Measurements from ENCODE around the gene PSMB5.

PSMB5 gene

GRCh38 chr14:23053426-23053825, 18.7 kb upstream of the PSMB5 start:
- no peak overlapping the region for H2BK15ac ChIP-seq (replicated peaks; ENCODE audit: low read depth)
- H3K36me3 ChIP-seq (ENCODE audit: control insufficient read depth, insufficient read depth, low read length) = peaks cover 2% of the 10 kb centered on the region
- no peaks in the 10 kb centered on the region for H3K27me3 ChIP-seq (ENCODE audit: insufficient read depth, low read length, poor library complexity)
- H4K8ac ChIP-seq (ENCODE audit: low read depth, low read length) = no peak overlapping the region
- no CpG with 5 or more reads among the region's 10 CpGs for WGBS (ENCODE audit: extremely low coverage, insufficient coverage, low lambda C conversion rate)
- H3K4me2 ChIP-seq (ENCODE audit: low read length) = no peak overlapping the region
- no peak overlapping the region for H3K4ac ChIP-seq (ENCODE audit: low read depth, low read length)
- H3K27ac ChIP-seq (ENCODE audit: low read depth, low read length) = no peak overlapping the region
- H3K9ac ChIP-seq (ENCODE audit: low read length) = no peak overlapping the region
- DNase-seq = no peak
- no peak overlapping the region for H4K5ac ChIP-seq (ENCODE audit: low read length)
- H3K23ac ChIP-seq (ENCODE audit: low read length) = no peak overlapping the region
- H2BK5ac ChIP-seq (ENCODE audit: low read length) = no peak overlapping the region
- no peak overlapping the region for H3K4me3 ChIP-seq (ENCODE audit: low read length)
- no peaks in the 10 kb centered on the region for H3K4me1 ChIP-seq (ENCODE audit: control insufficient read depth, low read depth, low read length)
- no peak overlapping the region for H2BK120ac ChIP-seq (ENCODE audit: low read depth, low read length)
- peaks cover 2% of the 10 kb centered on the region for H3K79me1 ChIP-seq (ENCODE audit: low read length)
- H2AK5ac ChIP-seq (ENCODE audit: low read length) = no peak overlapping the region
- H3K79me2 ChIP-seq (ENCODE audit: control insufficient read depth, insufficient read depth, low read length) = no peaks in the 10 kb centered on the region
- H3K56ac ChIP-seq (ENCODE audit: low read length) = no peak overlapping the region
- no peak overlapping the region for H3K18ac ChIP-seq (ENCODE audit: low read length)

GRCh38 chr14:23052671-23053070, 18.0 kb upstream of the PSMB5 start:
- no peak overlapping the region for H3K4ac ChIP-seq (ENCODE audit: low read depth, low read length)
- H3K4me2 ChIP-seq (ENCODE audit: low read length) = no peak overlapping the region
- no peak overlapping the region for H3K18ac ChIP-seq (ENCODE audit: low read length)
- H4K5ac ChIP-seq (ENCODE audit: low read length) = no peak overlapping the region
- H2BK120ac ChIP-seq (ENCODE audit: low read depth, low read length) = no peak overlapping the region
- no peak overlapping the region for H3K27ac ChIP-seq (ENCODE audit: low read depth, low read length)
- no peak overlapping the region for H3K56ac ChIP-seq (ENCODE audit: low read length)
- peaks cover 2% of the 10 kb centered on the region for H3K36me3 ChIP-seq (ENCODE audit: control insufficient read depth, insufficient read depth, low read length)
- no peak overlapping the region for H3K23ac ChIP-seq (ENCODE audit: low read length)
- H3K79me2 ChIP-seq (ENCODE audit: control insufficient read depth, insufficient read depth, low read length) = no peaks in the 10 kb centered on the region
- H3K27me3 ChIP-seq (ENCODE audit: insufficient read depth, low read length, poor library complexity) = no peaks in the 10 kb centered on the region
- no peak overlapping the region for H4K8ac ChIP-seq (ENCODE audit: low read depth, low read length)
- H2BK15ac ChIP-seq (replicated peaks; ENCODE audit: low read depth) = no peak overlapping the region
- H2AK5ac ChIP-seq (ENCODE audit: low read length) = no peak overlapping the region
- peaks cover 2% of the 10 kb centered on the region for H3K79me1 ChIP-seq (ENCODE audit: low read length)
- no peaks in the 10 kb centered on the region for H3K4me1 ChIP-seq (ENCODE audit: control insufficient read depth, low read depth, low read length)
- no peak for DNase-seq
- no peak overlapping the region for H3K9ac ChIP-seq (ENCODE audit: low read length)
- no CpG with 5 or more reads among the region's 3 CpGs for WGBS (ENCODE audit: extremely low coverage, insufficient coverage, low lambda C conversion rate)
- H3K4me3 ChIP-seq (ENCODE audit: low read length) = no peak overlapping the region
- no peak overlapping the region for H2BK5ac ChIP-seq (ENCODE audit: low read length)

- Histone ChIP-seq H2AK5ac (ENCODE audit: low read length) (no peak overlapping the region), H3K23ac (ENCODE audit: low read length) (no peak overlapping the region), H3K4me2 (ENCODE audit: low read length) (no peak overlapping the region), H3K4me3 (ENCODE audit: low read length) (no peak overlapping the region), H2BK120ac (ENCODE audit: low read depth, low read length) (no peak overlapping the region), H3K18ac (ENCODE audit: low read length) (no peak overlapping the region), H3K36me3 (ENCODE audit: control insufficient read depth, insufficient read depth, low read length) (peaks cover 2% of the 10 kb centered on the region), H3K9ac (ENCODE audit: low read length) (no peak overlapping the region), H3K27ac (ENCODE audit: low read depth, low read length) (no peak overlapping the region), H3K4me1 (ENCODE audit: control insufficient read depth, low read depth, low read length) (no peaks in the 10 kb centered on the region), H3K56ac (ENCODE audit: low read length) (no peak overlapping the region), H3K27me3 (ENCODE audit: insufficient read depth, low read length, poor library complexity) (no peaks in the 10 kb centered on the region), H3K4ac (ENCODE audit: low read depth, low read length) (no peak overlapping the region), H4K8ac (ENCODE audit: low read depth, low read length) (no peak overlapping the region), H3K79me2 (ENCODE audit: control insufficient read depth, insufficient read depth, low read length) (no peaks in the 10 kb centered on the region), H2BK15ac (replicated peaks; ENCODE audit: low read depth) (no peak overlapping the region), H3K79me1 (ENCODE audit: low read length) (peaks cover 2% of the 10 kb centered on the region), H2BK5ac (ENCODE audit: low read length) (no peak overlapping the region), H4K5ac (ENCODE audit: low read length) (no peak overlapping the region)
- peak; percentile 55 for DNase-seq
- no CpG with 5 or more reads among the region's 14 CpGs for WGBS (ENCODE audit: extremely low coverage, insufficient coverage, low lambda C conversion rate)
These were observed 17.5 kb upstream of the PSMB5 start for GRCh38 chr14:23052182-23052623.

- Histone ChIP-seq H3K4ac (ENCODE audit: low read depth, low read length) (no peak overlapping the region), H3K4me2 (ENCODE audit: low read length) (no peak overlapping the region), H3K79me1 (ENCODE audit: low read length) (peaks cover 2% of the 10 kb centered on the region), H2BK5ac (ENCODE audit: low read length) (no peak overlapping the region), H3K27ac (ENCODE audit: low read depth, low read length) (no peak overlapping the region), H3K4me1 (ENCODE audit: control insufficient read depth, low read depth, low read length) (no peaks in the 10 kb centered on the region), H3K36me3 (ENCODE audit: control insufficient read depth, insufficient read depth, low read length) (peaks cover 2% of the 10 kb centered on the region), H2BK120ac (ENCODE audit: low read depth, low read length) (no peak overlapping the region), H3K23ac (ENCODE audit: low read length) (no peak overlapping the region), H3K4me3 (ENCODE audit: low read length) (no peak overlapping the region), H3K79me2 (ENCODE audit: control insufficient read depth, insufficient read depth, low read length) (no peaks in the 10 kb centered on the region), H3K56ac (ENCODE audit: low read length) (no peak overlapping the region), H3K18ac (ENCODE audit: low read length) (no peak overlapping the region), H3K9ac (ENCODE audit: low read length) (no peak overlapping the region), H2BK15ac (replicated peaks; ENCODE audit: low read depth) (no peak overlapping the region), H4K5ac (ENCODE audit: low read length) (no peak overlapping the region), H2AK5ac (ENCODE audit: low read length) (no peak overlapping the region), H4K8ac (ENCODE audit: low read depth, low read length) (no peak overlapping the region), H3K27me3 (ENCODE audit: insufficient read depth, low read length, poor library complexity) (no peaks in the 10 kb centered on the region)
- no CpG with 5 or more reads among the region's 5 CpGs for WGBS (ENCODE audit: extremely low coverage, insufficient coverage, low lambda C conversion rate)
- DNase-seq = no peak
These were observed 16.7 kb upstream of the PSMB5 start for GRCh38 chr14:23051141-23052057.

- H3K9ac ChIP-seq (ENCODE audit: low read length) = no peak overlapping the region
- DNase-seq = no peak
- no peak overlapping the region for H4K5ac ChIP-seq (ENCODE audit: low read length)
- no peaks in the 10 kb centered on the region for H3K79me1 ChIP-seq (ENCODE audit: low read length)
- H3K4me2 ChIP-seq (ENCODE audit: low read length) = no peak overlapping the region
- H3K27ac ChIP-seq (ENCODE audit: low read depth, low read length) = no peak overlapping the region
- no peak overlapping the region for H3K4ac ChIP-seq (ENCODE audit: low read depth, low read length)
- WGBS (ENCODE audit: extremely low coverage, insufficient coverage, low lambda C conversion rate) = no CpG with 5 or more reads among the region's 9 CpGs
- no peak overlapping the region for H3K23ac ChIP-seq (ENCODE audit: low read length)
- peaks cover 2% of the 10 kb centered on the region for H3K36me3 ChIP-seq (ENCODE audit: control insufficient read depth, insufficient read depth, low read length)
- no peak overlapping the region for H2BK15ac ChIP-seq (replicated peaks; ENCODE audit: low read depth)
- H2BK5ac ChIP-seq (ENCODE audit: low read length) = no peak overlapping the region
- H4K8ac ChIP-seq (ENCODE audit: low read depth, low read length) = no peak overlapping the region
- H3K79me2 ChIP-seq (ENCODE audit: control insufficient read depth, insufficient read depth, low read length) = no peaks in the 10 kb centered on the region
- no peaks in the 10 kb centered on the region for H3K27me3 ChIP-seq (ENCODE audit: insufficient read depth, low read length, poor library complexity)
- peaks cover 4% of the 10 kb centered on the region for H3K4me1 ChIP-seq (ENCODE audit: control insufficient read depth, low read depth, low read length)
- no peak overlapping the region for H2BK120ac ChIP-seq (ENCODE audit: low read depth, low read length)
- H2AK5ac ChIP-seq (ENCODE audit: low read length) = no peak overlapping the region
- H3K56ac ChIP-seq (ENCODE audit: low read length) = no peak overlapping the region
- no peak overlapping the region for H3K18ac ChIP-seq (ENCODE audit: low read length)
- H3K4me3 ChIP-seq (ENCODE audit: low read length) = no peak overlapping the region
These were observed 14.3 kb upstream of the PSMB5 start for GRCh38 chr14:23049011-23049410.
